HG02678 (cell line): ENCODE results near the gene LIN9.
"Not testable (repeated sequence)": the region's sequence is repeated elsewhere in the genome, so short reads cannot be mapped to it uniquely, and the experiment has no call there.

ENCODE experiments used
- ATAC-seq: cut with Tn5 transposase; IDR thresholded peaks from one replicate; pipeline ENCODE4 v1.9.1; 2021; ENCODE audit warnings: mild to moderate bottlenecking, moderate library complexity; ENCODE audit not compliant: unreplicated experiment

LIN9 gene

GRCh38 chr1:226308723-226309397 lies at the start of gene LIN9:
Gene LIN9 (minus strand): TSS chr1:226309164. CDS start chr1:226309139, 25 bp downstream.
- peak; percentile 77 for ATAC-seq

- no peak for ATAC-seq
Observed at GRCh38 chr1:226357416-226357815, 48.5 kb upstream of the LIN9 start.

GRCh38 chr1:226355669-226356551 lies 46.9 kb upstream of the LIN9 start:
- ATAC-seq = peak; percentile 45

- no peak for ATAC-seq
Observed at GRCh38 chr1:226355016-226355415, 46.1 kb upstream of the LIN9 start.

GRCh38 chr1:226353698-226354525 lies 44.9 kb upstream of the LIN9 start:
- no peak for ATAC-seq

- no peak for ATAC-seq
Observed at GRCh38 chr1:226351709-226352108, 42.7 kb upstream of the LIN9 start.

GRCh38 chr1:226350519-226350865 lies 41.5 kb upstream of the LIN9 start:
- ATAC-seq = no peak

- peak; percentile 75 for ATAC-seq
Observed at GRCh38 chr1:226349801-226350518, 41.0 kb upstream of the LIN9 start.

GRCh38 chr1:226349081-226349480 lies 40.1 kb upstream of the LIN9 start:
- no peak for ATAC-seq

- no peak for ATAC-seq
Observed at GRCh38 chr1:226344441-226345259, 35.7 kb upstream of the LIN9 start.

GRCh38 chr1:226342656-226343055 lies 33.7 kb upstream of the LIN9 start:
- no peak for ATAC-seq

GRCh38 chr1:226340111-226340510 lies 31.1 kb upstream of the LIN9 start:
- ATAC-seq = not testable (repeated sequence)

- no peak for ATAC-seq
Observed at GRCh38 chr1:226337276-226337875, 28.4 kb upstream of the LIN9 start.

GRCh38 chr1:226335661-226336060 lies 26.7 kb upstream of the LIN9 start:
- no peak for ATAC-seq

GRCh38 chr1:226332947-226333346 lies 24.0 kb upstream of the LIN9 start:
- ATAC-seq = no peak

GRCh38 chr1:226329237-226329636 lies 20.3 kb upstream of the LIN9 start:
- no peak for ATAC-seq

- ATAC-seq = no peak
Observed at GRCh38 chr1:226327761-226328162, 18.8 kb upstream of the LIN9 start.

- ATAC-seq = no peak
Observed at GRCh38 chr1:226325178-226325577, 16.2 kb upstream of the LIN9 start.

- ATAC-seq = no peak
Observed at GRCh38 chr1:226324479-226324878, 15.5 kb upstream of the LIN9 start.
